HG03045 (cell line): ENCODE data around the gene NAA10.

Experiments
- ATAC-seq: cut with Tn5 transposase; IDR thresholded peaks from one replicate; pipeline ENCODE4 v1.9.1; 2021; ENCODE audit warnings: mild to moderate bottlenecking, moderate library complexity; ENCODE audit not compliant: unreplicated experiment

Gene NAA10

DNA sequence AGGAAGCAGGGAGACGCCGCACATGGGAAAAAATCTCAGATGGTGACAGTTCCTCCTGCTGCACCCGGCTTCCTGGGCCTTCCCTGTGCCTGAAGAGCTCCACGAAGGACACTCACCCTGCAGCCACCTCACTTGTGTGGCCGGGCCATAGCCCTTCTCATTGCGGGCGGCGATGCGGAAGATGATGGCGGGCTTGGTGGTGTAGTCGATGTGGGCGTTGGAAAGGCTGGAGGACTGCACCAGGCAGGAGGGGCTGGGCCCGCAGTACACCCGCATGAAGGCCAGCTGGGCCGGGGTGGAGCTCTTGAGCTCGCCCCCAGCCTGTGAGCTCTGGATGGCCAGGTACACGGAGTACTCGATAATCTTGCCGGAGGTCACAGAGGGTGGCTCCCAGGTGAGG lies 15.3 kb upstream of the NAA10 start:
- no peak for ATAC-seq

DNA sequence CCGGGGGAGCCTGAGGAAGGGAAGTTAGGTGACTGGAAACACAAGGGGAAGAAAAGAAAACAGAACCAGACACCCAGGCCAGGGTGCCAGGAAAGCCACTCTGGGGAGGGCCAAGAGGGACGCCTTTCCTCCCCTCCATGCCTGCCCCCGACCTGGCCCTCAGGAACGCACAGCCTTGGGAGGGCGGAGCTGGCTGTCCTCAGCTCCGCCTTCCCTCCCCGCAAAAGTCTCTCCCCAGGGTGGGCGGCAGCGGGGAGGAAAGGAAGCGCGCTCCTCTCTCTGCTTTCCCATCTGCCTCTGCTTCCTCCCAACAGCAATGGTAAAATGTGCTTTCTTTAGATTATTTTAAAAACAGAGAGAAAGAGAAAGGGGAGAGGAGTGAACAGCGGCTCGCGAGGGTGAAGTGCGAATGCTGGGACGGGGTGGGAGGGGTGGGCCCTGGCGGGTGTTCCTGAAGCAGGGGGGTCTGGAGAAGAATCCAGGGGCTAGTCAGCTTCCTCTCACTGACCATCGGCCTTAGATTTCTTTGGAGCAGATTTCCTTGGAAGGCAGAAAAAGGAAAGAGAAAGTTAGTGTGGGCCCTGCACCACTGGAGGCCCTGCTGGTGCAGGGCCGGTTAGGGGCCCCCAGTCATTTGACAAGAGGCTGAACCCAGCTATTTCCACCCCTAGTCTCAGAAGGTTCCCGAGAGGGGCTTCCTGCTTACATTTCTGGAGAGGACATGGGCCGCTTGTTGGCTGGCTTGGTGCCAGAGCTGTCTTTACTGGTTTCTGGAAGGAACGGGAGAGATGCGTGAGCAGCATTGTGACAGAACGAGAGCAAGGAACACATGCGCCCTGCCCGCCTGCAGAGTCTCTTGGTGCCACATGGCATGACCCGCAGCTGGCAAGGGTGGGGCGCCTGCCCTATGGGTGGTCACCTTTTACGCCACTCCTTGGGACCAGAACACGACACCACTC lies 14.3 kb upstream of the NAA10 start:
- no peak for ATAC-seq

DNA sequence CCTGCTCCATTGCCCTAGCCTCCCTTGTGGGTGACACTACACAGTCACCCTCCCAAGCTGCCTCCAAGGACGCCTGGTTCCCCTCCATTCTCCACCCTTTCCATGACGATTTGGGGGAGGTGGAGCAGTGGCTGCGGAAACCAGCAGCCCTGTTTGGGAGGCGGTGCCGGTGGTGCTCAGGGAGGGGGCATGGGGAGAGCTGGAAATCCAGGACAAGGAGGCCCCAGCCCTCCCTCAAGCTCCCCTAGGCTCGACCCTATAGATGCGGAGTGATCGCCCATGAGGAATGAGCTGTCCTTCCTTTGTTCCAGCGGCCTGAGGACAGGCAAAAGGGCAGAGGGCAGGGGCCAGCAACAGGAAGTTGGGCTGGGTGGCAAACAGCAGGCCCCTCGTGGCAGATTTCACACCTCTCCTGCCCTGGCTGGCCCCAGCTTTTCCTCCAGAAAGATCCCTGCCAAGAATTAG lies 13.2 kb upstream of the NAA10 start:
- no peak for ATAC-seq

DNA sequence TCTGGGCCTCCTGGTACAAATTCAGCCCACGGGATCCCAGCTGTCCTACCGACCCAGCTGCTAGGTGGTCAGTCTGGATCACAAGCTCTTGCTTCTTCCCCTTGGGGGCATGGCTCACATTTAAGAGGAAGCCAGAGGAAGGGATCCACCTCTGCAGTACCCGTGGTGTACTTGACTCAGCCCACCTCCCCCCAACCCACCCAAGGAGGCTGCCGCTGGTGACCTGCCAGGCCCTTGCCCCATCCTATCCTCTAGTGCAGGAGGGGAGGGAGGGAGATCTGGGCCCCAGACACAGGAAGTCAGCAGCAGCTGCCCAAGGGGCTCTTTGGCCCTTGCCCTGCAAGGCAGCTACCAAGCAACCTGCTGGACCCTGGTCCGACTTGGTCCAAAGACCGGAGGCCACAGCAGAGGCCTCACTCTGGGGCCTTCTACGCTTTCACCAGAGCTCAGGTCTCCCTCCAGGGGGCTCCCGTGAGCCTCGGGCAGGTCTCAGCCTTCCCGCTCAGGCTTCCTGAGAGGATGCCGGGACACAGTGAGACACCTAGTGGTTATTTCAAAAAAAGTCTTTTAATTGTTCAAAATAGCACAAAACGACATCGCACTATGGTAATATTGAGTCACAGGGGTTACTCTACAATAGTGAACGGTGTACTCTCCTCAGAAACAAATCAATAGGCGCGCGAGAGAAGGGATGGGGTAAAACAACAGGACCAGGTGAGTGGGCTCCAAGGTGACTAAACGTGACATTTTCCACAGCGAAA lies 12.4 kb upstream of the NAA10 start:
- peak; percentile 57 for ATAC-seq

DNA sequence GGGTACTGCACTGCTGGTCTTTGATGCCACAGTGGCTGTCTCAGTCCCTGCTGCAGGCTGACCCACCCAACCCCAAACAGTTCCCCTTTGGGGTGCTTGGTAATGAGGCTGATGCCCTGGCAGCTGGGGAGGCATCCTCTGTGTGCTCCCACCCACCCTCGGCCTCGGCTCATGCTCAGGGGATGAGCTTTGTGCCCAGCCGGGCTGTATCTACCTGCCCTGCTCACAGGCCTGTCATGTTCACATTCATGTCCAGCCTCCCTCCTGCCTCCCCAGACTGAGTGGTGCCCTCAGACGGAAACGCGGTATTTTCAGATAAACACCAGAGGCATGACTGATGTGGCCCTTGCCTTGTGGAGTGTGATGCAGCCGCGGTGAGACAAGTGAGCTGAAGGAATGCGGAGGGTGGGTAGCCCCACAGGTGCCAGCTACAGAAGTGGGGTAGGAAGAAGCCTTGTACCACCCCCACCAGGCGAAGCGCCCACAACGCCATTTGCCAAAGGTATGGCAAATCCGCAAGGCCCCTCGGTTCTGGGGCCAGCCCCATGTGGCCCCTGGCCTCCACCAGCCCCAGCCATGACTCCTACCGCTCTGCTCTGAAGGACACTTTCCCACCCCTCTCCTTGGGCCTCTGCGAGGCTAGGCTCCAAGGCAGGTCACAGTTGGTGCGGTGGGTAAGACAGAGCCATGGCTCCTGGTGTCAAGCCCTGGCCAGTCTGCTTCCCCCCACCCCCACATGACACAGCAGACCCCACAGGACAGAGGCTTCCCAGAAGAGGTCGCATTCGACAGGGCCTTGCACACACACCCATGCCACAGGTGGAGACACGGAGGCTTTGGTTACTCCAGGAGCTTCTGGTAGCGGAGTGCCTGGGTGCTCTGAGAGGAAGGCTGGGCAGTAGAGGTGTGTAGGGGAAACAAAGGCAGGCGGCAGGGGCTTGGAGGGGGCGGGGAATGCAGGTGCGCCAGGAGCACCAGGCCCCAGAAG lies 11.4 kb upstream of the NAA10 start:
- no peak for ATAC-seq

DNA sequence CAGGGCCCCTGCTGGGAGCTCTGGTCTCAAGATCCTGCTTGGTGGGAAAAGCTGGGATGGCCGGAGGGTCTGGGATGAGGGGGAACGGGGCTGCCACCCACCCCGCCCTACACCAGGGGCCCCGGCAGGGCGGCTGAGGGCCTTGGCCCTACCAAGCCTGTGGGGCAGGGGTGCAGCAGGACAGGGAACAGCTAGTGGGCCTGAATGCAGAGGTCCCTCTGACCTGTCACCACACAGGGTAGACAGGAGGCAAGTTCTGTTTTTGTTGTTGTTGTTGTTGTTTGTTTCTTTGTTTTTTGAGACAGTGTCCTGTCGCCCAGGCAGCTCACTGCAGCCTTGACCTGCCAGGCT lies 9.9 kb upstream of the NAA10 start:
- ATAC-seq = no peak

DNA sequence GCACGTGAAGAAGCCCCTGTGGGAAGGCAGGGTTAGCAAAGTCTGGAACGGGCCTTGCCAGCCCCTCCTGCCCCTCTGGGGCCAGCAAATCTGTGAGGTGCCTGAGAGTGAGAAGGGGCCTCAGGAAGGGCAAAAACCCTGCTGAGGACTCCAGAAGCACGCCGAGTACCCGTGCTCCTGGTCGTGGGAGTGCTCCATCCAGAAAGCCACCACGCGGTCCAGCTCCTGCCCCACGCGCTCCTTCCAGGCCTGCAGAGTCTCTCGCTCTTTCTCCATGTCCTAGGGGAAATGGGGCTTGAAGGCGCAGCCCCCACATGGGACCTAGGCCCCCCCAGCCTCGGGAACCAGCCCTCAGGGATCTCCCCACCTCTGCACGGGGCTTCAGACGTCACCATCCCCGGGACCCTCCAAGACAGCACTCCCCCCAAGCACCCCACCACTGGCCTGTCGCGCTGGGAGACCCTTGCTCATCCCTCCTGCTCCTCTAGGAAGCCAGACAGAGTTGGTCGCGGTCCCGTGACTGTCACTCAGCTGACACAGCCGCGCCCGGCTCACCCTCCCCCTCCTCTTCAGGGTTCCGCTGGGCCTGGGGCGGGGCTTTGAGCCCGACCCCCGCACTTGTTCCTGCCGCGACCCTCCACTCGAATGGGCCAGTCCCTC lies 9.4 kb upstream of the NAA10 start, which contains the start of gene RENBP:
Gene RENBP, minus strand, starts transcription at position 504 of the 660 bp plus-strand sequence. Its CDS starts 33 bp downstream, at position 471.
- ATAC-seq = no peak

DNA sequence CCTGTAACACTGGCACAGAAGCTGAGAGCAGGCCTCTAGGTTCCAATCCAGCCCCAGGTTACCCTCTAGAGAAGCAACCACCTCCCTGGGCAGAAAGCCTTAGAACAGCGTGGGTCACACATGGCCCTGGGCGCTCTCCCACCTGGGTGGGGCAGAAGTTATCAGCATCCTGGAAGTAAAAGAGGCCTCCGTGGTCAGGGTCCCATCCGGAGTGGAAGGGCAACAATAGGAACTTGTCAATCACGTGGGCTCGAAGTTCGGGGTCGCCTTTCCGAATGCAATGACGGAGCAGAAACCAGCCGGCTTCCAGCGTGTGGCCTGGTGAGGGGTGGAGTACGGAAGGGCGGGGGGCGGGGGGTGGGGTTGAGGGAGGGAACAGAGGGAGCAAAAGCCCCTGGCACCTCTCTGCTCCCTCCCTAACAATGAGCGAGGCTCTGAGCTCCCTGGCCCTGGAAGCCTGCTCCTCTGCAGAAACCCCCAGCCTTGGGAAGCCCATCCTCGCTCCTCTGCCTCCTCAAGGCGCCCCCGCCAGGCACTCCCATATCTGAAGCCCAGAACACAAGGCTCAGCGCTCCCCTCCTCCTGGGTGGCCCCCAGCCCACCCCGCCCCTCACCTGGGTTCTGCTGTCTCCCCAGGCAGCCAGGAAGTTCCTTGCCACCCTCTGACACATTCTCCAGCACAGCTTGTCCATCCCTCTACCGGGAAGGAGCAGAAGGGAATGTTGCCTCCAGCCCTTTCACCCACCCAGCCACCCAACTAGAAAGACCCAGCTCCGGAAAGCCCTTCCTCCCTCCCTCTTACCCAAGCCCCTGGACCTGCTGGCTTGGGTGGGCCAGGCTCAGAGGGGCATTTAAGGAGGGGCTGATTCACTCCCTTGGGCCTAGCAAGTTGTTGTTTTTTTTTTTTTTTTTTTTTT lies 6.8 kb upstream of the NAA10 start:
- no peak for ATAC-seq

DNA sequence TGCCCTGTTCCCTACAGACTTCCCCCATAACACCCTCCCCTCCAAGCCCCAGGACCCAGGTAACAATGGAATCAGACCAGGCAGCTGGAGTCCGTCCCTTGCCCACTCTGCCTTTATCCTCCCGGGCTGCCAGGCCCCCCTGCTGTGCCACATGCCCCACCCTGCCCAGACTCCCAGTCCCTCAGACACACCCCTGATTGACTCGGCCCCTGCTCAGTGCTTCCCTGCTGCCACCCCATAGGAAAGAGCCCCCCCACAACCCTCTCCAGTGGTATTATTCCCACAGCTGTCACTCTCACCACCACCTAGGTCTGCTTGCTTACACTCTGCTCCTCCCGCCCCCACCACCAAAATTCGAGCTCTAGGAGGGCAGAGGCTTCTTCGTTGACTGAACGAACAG lies 4.7 kb upstream of the NAA10 start:
- ATAC-seq = no peak

DNA sequence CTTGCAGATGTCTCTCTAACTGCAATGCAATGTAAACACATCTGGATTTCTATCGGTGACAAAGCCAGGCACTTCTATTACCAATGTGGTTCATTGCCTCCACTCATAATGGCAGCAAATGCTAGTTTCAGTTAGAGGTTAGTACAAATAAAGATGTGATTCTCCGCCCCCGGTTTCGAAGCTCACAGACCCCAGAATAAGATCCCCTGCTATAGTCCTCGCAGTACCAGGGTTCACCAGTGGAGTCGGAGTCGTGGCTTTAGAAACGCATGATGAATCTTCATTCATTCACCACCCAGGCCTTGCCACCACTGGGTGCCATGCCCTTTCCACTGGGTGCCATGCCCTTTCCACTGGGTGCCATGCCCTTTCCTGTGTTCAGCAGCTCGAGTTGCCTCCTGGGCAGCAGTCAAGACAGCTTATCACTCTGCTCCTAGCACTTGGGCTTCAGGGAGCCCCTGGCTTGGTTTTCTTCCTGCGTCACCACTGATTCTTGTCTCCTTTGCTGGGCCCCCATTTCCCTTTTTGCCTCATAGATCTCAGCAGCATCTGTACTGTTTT lies 3.5 kb upstream of the NAA10 start:
- ATAC-seq = no peak

DNA sequence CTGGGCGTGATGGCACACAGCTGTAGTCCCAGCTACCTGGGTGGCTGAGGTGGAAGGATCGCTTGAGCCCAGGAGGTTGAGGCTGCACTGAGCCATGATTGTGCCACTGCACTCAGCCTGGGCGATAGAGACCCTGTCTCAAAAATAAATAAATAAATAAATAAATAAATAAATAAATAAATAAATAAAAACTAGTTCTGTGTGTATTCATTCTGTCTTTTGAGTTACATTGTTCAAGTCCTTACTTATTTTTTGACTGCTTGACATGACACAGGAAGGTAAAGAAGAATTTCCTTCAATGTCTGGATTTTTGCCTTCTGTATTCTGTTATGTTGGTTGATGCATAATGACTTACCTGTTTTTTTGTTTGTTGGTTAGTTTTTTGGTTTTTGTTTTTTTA lies 2.2 kb upstream of the NAA10 start:
- no peak for ATAC-seq

DNA sequence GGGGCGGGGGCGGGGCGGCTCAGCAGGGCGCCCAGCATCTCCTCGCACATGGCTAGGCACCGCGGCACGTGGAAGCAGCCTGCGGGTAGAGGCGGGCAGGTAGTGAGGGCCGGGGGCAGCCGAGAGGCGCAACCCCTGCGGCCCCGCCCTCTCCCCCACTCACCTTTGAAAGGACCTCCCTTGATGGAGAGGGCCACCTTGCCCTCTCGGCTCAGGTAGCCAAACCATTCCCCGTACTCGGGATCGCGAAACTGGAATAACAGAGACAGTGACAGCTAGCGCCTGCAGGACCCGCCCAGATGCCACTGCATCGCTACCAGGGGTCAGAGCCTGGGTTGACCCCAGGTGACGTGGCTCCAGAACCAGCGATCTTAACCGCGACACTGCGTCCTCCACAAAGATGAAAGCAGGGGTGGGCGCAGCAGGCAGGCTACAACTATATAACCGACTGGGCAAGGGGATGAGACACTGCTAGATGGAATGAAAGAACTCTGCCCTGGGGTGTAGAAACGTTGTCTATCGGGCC lies 552 bp upstream of the NAA10 start:
- peak; percentile 13 for ATAC-seq

DNA sequence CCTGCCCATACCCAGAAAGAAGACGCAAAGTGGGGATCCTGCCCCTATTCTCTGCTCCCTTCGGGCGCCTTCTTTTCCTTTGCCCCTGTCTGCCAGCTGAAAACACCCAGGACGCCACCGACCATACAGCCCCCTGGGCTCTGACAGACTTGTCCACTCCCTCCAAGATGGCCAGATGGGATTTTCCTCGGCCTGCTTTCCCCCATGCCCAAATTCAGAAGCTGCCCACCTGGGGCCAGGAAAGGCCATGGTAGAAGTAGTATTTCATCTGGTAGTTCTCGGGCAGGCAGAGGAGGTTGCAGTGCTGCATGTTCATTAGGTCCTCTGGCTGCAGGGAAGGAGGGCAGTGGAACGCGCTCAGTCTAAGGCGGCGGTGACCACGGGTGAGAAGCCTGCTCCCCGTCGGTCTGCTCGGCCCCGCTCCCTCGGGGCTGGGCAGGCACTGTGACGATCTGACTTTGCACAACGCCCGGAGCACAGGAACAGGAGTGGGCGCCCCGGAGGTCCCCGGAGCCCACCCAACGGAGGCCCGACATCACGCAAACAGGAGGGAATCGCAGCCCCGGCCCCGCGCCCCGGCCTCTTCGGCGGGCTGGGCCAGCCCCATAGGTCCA lies 582 bp downstream of the NAA10 start:
- ATAC-seq = peak; percentile 9

DNA sequence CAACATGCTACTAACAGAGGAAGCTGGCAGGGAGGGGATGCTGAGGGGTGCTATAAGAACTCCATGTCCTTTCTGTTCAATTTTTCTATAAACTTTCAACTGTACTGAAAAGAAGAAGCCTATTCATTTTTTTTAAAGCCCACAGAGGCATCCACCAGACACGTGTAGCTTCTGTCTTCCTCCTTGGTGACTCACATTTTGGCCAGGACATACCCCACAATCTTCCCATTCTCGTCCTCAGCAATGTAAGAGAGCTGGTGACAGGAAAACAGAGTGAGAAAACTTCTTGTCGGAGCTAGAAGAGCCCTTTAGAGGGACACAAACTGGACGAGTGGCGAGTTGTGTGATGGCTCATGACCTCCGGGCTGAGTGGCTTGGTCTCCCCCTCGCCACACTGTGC lies 1.1 kb downstream of the NAA10 start:
- ATAC-seq = no peak

DNA sequence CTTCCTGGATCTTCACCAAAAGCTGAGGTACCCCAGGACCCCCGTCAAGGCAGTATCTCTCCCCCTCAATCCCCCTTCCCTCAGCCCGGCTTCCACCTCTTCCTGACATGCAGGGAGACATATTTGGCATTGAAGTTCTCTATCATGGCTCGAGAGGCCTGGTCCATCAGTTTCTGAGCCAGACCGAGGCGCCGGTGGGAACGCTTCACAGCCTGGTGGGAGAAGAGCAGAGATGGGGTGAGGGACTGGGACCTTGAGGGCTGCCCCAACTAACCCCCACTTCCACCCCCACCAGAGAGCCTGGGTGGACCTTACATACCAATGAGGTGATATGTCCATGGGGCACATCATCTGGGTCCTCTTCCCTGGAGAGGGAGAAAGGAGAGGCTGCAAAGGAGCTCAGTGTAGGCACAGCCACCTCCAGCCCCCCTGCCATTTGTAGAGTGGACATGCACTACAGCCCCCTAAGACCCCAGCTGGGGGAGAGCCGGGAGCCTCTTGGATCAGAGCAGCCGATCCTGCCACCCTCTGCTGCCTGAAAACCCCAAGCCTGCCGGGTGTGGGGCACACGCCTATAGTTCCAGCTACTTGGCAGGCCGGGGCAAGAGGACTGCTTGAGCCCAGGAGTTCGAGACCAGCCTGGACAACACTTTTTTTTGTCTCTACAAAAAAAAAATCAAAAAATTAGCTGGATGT lies 2.5 kb downstream of the NAA10 start:
- ATAC-seq = no peak

DNA sequence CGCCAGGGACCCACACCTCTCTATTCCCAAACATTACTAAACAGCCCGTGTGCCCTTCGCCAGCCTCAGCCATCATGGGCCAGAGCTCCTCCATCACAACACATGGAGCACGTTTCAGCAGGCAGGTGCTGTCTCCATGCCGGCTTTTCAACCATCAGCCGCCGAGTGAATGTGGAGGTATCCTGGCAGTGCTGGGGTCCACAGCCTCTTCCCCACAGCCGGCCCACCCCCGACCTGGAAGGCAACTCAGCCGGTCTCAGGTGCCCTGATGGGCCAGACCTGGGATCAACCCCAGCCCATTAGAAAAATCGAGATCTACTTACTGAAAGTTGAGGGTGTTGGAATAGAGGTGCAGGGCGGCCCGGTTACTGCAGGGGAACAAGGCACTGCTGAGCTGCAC lies 3.1 kb downstream of the NAA10 start:
- ATAC-seq = no peak

DNA sequence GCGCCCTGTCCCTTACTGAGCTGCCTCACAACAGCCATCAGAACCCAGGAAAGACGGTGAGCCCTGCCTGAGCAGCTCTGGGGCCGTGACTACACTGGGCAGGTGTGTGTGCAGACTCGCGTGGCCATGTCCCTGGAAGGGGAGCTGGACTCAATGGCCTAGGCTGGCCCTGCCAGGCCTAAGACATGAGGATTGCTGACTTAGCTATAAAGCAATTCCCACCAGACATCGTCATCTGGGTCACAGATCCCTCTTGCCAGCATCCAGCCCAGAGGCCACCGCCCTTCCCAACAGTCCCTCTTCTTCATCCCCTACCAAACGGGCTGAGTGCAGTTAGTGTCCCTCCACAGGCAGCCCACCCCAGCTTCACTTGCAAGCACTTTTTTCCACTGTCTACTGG lies 3.7 kb downstream of the NAA10 start:
- no peak for ATAC-seq
